GM23338 (cell line): ENCODE results near the gene BACE2.

ENCODE experiments used
- CREB1 ChIP-seq: fragments of 250-450 bp; sonication (Bioruptor Pico); IDR thresholded peaks from 2 replicates; pipeline ENCODE4 v1.5.0; 2020; ENCODE audit warnings: low read depth, mild to moderate bottlenecking, moderate library complexity
- CTCF ChIP-seq, 2 experiments: fragments of 200-600 bp in 1 of 2; sonication (generic) in 1 of 2; conservative IDR thresholded peaks; 2 replicates each; pipeline versions ENCODE4 v1.5.1 to v1.6.1; 2016 to 2017; ENCODE audit warnings: antibody characterized with exemption in 2 of 2, low read depth in 2 of 2, mild to moderate bottlenecking in 2 of 2, moderate library complexity in 1 of 2

DNA sequence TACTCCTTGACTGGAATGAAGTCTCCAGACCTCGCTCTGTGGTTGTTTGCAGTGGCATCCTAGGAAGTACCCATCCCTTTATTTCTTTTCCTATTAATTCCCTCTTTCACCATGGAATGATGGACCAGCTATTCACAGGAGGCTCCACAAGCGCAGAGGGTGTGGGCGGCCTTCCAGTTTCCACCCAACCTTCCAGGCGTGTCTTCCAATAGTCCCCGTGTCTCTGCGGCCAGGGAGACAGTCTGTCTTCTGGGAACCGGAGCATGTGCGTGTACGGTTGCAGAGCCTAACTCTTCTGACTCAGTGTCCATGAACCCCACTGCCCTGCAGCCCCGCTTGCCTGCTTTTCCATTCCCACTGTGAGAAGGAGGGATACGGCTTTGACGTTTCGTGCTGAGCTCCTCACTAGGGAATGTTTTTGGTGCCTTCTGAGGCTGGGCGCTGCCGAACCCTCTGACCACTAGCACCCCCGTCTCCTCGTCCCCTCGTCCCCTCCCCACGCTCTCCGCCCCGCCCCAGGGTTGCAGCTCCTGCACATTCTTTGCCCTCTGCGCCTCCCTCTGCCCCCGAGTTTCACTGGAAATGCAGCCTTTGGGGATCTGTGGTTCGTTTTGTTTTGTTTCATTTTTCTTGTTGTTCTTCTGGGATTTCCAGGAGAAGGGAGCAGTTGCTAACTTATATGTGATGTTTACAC lies 122.3 kb downstream of the BACE2 start:
- TF ChIP-seq CTCF (conservative IDR thresholded peaks at IDR 0.05; ENCODE audit: low read depth in 2 of 2) = no peak
- no peak for TF ChIP-seq CREB1 (CRISPR knock-in tag)
